Fibroblast of peridontal ligament (primary cell): ENCODE data around the gene BAG5.
"Not testable (repeated sequence)": the region's sequence is repeated elsewhere in the genome, so short reads cannot be mapped to it uniquely, and the experiment has no call there.

Experiments
- DNase-seq: peaks from one replicate; pipeline ENCODE4 v3.0.0-alpha.2; 2010; ENCODE audit errors: extremely low read depth

BAG5 gene

GRCh38 chr14:103562429-103563225 is at the start of gene BAG5, which contains the start of gene COA8:
BAG5 (minus strand) TSS chr14:103562657; CDS start chr14:103561164, 1,493 bp downstream.
COA8 (plus strand) TSS chr14:103562960; CDS start chr14:103563002, 42 bp downstream.
- DNase-seq: peak; percentile 66

- no peak for DNase-seq
Measured at GRCh38 chr14:103611215-103611614, 48.8 kb upstream of the BAG5 start.

- not testable (repeated sequence) for DNase-seq
Measured at GRCh38 chr14:103609081-103609480, 46.6 kb upstream of the BAG5 start.

- DNase-seq: no peak
Measured at GRCh38 chr14:103607822-103608221, 45.4 kb upstream of the BAG5 start.

- peak; percentile 95 for DNase-seq
Measured at GRCh38 chr14:103606963-103607668, 44.7 kb upstream of the BAG5 start.

GRCh38 chr14:103604620-103605019 is 42.2 kb upstream of the BAG5 start:
- no peak for DNase-seq

GRCh38 chr14:103600503-103600902 is 38.0 kb upstream of the BAG5 start:
- no peak for DNase-seq

- peak; percentile 83 for DNase-seq
Measured at GRCh38 chr14:103597623-103598377, 35.3 kb upstream of the BAG5 start.

- peak; percentile 61 for DNase-seq
Measured at GRCh38 chr14:103594265-103594664, 31.8 kb upstream of the BAG5 start.

GRCh38 chr14:103593577-103593976 is 31.1 kb upstream of the BAG5 start:
- no peak for DNase-seq

GRCh38 chr14:103584326-103584915 is 22.0 kb upstream of the BAG5 start:
- DNase-seq: no peak

- DNase-seq: no peak
Measured at GRCh38 chr14:103581954-103582703, 19.7 kb upstream of the BAG5 start.

GRCh38 chr14:103581206-103581605 is 18.7 kb upstream of the BAG5 start:
- DNase-seq: no peak

GRCh38 chr14:103578401-103579075 is 16.1 kb upstream of the BAG5 start:
- no peak for DNase-seq

- DNase-seq: peak; percentile 85
Measured at GRCh38 chr14:103576371-103577024, 14.0 kb upstream of the BAG5 start.

GRCh38 chr14:103574707-103575285 is 12.3 kb upstream of the BAG5 start:
- no peak for DNase-seq

GRCh38 chr14:103574104-103574503 is 11.6 kb upstream of the BAG5 start:
- DNase-seq: no peak

GRCh38 chr14:103569408-103569807 is 7.0 kb upstream of the BAG5 start:
- no peak for DNase-seq

- no peak for DNase-seq
Measured at GRCh38 chr14:103568952-103569351, 6.5 kb upstream of the BAG5 start.
